ENCODE results near the gene ANKRD16.
"Not testable (repeated sequence)": the region's sequence is repeated elsewhere in the genome, so short reads cannot be mapped to it uniquely, and the experiment has no call there.

Gene ANKRD16

GRCh38 chr10:5829267-5829666 lies 60.4 kb downstream of the ANKRD16 start:
- H3K27me3 ChIP-seq (replicated peaks) = no peaks in the 10 kb centered on the region
- H3K27ac ChIP-seq = no peak overlapping the region
- DNase-seq = no peak
- in situ Hi-C loops (cut with HindIII; ENCODE audit: low pct_ligation_motif_present, low sequenced_read_pairs) = no loop called here
- no peak for TF ChIP-seq CTCF (IDR thresholded peaks at IDR 0.05; ENCODE audit: low read depth, low read length, missing control alignments)
- no peak overlapping the region for H3K4me3 ChIP-seq (ENCODE audit: low read depth, low read length)
- H3K36me3 ChIP-seq (replicated peaks) = no peaks in the 10 kb centered on the region

- in situ Hi-C loops (cut with HindIII; ENCODE audit: low pct_ligation_motif_present, low sequenced_read_pairs) = no loop called here
- Histone ChIP-seq H3K4me3 (ENCODE audit: low read depth, low read length) (no peak overlapping the region), H3K27me3 (replicated peaks) (no peaks in the 10 kb centered on the region), H3K27ac (no peak overlapping the region), H3K36me3 (replicated peaks) (no peaks in the 10 kb centered on the region)
- no peak for TF ChIP-seq CTCF (IDR thresholded peaks at IDR 0.05; ENCODE audit: low read depth, low read length, missing control alignments)
- DNase-seq = no peak
Observed at GRCh38 chr10:5828725-5829124, 61.0 kb downstream of the ANKRD16 start.

GRCh38 chr10:5827841-5828240 lies 61.9 kb downstream of the ANKRD16 start:
- DNase-seq = no peak
- in situ Hi-C loops (cut with HindIII; ENCODE audit: low pct_ligation_motif_present, low sequenced_read_pairs) = no loop called here
- Histone ChIP-seq H3K4me3 (ENCODE audit: low read depth, low read length) (no peak overlapping the region), H3K27me3 (replicated peaks) (no peaks in the 10 kb centered on the region), H3K27ac (no peak overlapping the region), H3K36me3 (replicated peaks) (no peaks in the 10 kb centered on the region)
- TF ChIP-seq CTCF (IDR thresholded peaks at IDR 0.05; ENCODE audit: low read depth, low read length, missing control alignments) = no peak

- H3K36me3 ChIP-seq (replicated peaks); DNase-seq; H3K27me3 ChIP-seq (replicated peaks); H3K27ac ChIP-seq; H3K4me3 ChIP-seq (ENCODE audit: low read depth, low read length); in situ Hi-C loops (cut with HindIII; ENCODE audit: low pct_ligation_motif_present, low sequenced_read_pairs): not testable (repeated sequence)
Observed at GRCh38 chr10:5826511-5826910, 63.2 kb downstream of the ANKRD16 start.

GRCh38 chr10:5818894-5819293 lies 70.8 kb downstream of the ANKRD16 start:
- TF ChIP-seq CTCF (IDR thresholded peaks at IDR 0.05; ENCODE audit: low read depth, low read length, missing control alignments) = no peak
- no peaks in the 10 kb centered on the region for H3K36me3 ChIP-seq (replicated peaks)
- no peak for DNase-seq
- no peak overlapping the region for H3K27ac ChIP-seq
- in situ Hi-C loops (cut with HindIII; ENCODE audit: low pct_ligation_motif_present, low sequenced_read_pairs) = no loop called here
- no peak overlapping the region for H3K4me3 ChIP-seq (ENCODE audit: low read depth, low read length)
- H3K27me3 ChIP-seq (replicated peaks) = no peaks in the 10 kb centered on the region

GRCh38 chr10:5818048-5818331 lies 71.7 kb downstream of the ANKRD16 start:
- Histone ChIP-seq H3K36me3 (replicated peaks) (peaks cover 1% of the 10 kb centered on the region), H3K27me3 (replicated peaks) (no peaks in the 10 kb centered on the region), H3K4me3 (ENCODE audit: low read depth, low read length) (no peak overlapping the region), H3K27ac (no peak overlapping the region)
- in situ Hi-C loops (cut with HindIII; ENCODE audit: low pct_ligation_motif_present, low sequenced_read_pairs) = no loop called here
- no peak for DNase-seq
- no peak for TF ChIP-seq CTCF (IDR thresholded peaks at IDR 0.05; ENCODE audit: low read depth, low read length, missing control alignments)

All from brain microvascular endothelial cell (primary cell).